Spleen (tissue), 11 donors: Measurements from ENCODE around the gene TYW3. TPM values are rescaled to one million over a fixed set of nuclear protein-coding genes. Genes with fewer than 3 reads are reported as not detected.
"Not testable (repeated sequence)": the region's sequence is repeated elsewhere in the genome, so short reads cannot be mapped to it uniquely, and the experiment has no call there.

ENCODE experiments used
- DNase-seq: peaks from one replicate; pipeline ENCODE4 v3.0.0-alpha.2; 2020
- H3K27ac ChIP-seq, 8 donors: fragments of 200-600 bp; sonication (generic) in 7 of 8; 1 replicate in 4 of 8; 2 replicates in 4 of 8; pipeline versions ENCODE4 v1.5.0 to v1.8.0; 2016 to 2021; ENCODE audit warnings: inconsistent platforms in 4 of 8, mild to moderate bottlenecking in 4 of 8, moderate library complexity in 1 of 8
- H3K27me3 ChIP-seq, 7 donors: fragments of 200-600 bp; sonication (generic) in 6 of 7; replicated peaks in 1 of 7; 1 replicate in 4 of 7; 2 replicates in 3 of 7; pipeline versions ENCODE4 v1.5.0 to v1.8.0; 2016 to 2021; ENCODE audit warnings: inconsistent platforms in 3 of 7, mild to moderate bottlenecking in 1 of 7
- H3K36me3 ChIP-seq, 6 donors: fragments of 200-600 bp; sonication (generic) in 5 of 6; 1 replicate in 4 of 6; 2 replicates in 2 of 6; pipeline versions ENCODE4 v1.5.0 to v1.8.0; 2016 to 2021; ENCODE audit warnings: inconsistent platforms in 2 of 6
- H3K4me1 ChIP-seq, 6 donors: fragments of 200-600 bp; sonication (generic) in 5 of 6; 1 replicate in 3 of 6; 2 replicates in 3 of 6; pipeline versions ENCODE4 v1.5.0 to v1.8.0; 2016 to 2021; ENCODE audit warnings: inconsistent platforms in 3 of 6
- H3K4me3 ChIP-seq, 8 donors: fragments of 200-600 bp; sonication (generic) in 7 of 8; 1 replicate in 4 of 8; 2 replicates in 4 of 8; pipeline versions ENCODE4 v1.5.0 to v1.8.0; 2016 to 2021; ENCODE audit warnings: inconsistent platforms in 4 of 8, mild to moderate bottlenecking in 4 of 8, moderate library complexity in 2 of 8
- H3K9me3 ChIP-seq, 8 donors: fragments of 200-600 bp; sonication (generic) in 7 of 8; 1 replicate in 4 of 8; 2 replicates in 4 of 8; pipeline versions ENCODE4 v1.5.0 to v1.8.0; 2016 to 2021; ENCODE audit warnings: inconsistent platforms in 4 of 8
- CTCF ChIP-seq, 11 experiments: fragments of 200-600 bp in 7 of 11; fragments of 450-650 bp in 4 of 11; sonication (generic) in 4 of 11; IDR thresholded peaks in 8 of 11; conservative IDR thresholded peaks in 3 of 11; 1 replicate in 7 of 11; 2 replicates in 4 of 11; pipeline versions ENCODE4 v1.4.0 to v1.8.0; 2016 to 2021; ENCODE audit warnings: antibody characterized with exemption in 11 of 11, inconsistent platforms in 4 of 11, mild to moderate bottlenecking in 1 of 11
- POLR2A ChIP-seq, 3 donors: fragments of 450-650 bp; IDR thresholded peaks; one replicate each; pipeline ENCODE4 v1.5.1; 2017; ENCODE audit warnings: antibody characterized with exemption in 3 of 3, mild to moderate bottlenecking in 1 of 3
- POLR2AphosphoS5 ChIP-seq, 3 donors: sonication (generic); formaldehyde crosslinking; IDR thresholded peaks; one replicate each; pipeline ENCODE4 v1.5.1; 2017; ENCODE audit warnings: antibody characterized with exemption in 3 of 3
- WGBS, 5 donors: extraction: QIAGEN DNeasy Blood & Tissue Kit in 3 of 5; methylation state at CpG; one replicate each; pipeline versions ENCODE4 v1.1.5 to v1.1.7; 2013 to 2018; 5-methylcytosine and 5-hydroxymethylcytosine counted together
- intact Hi-C: fragments of 100-400 bp; cut with DNase I; formaldehyde crosslinking; loops from one replicate; pipeline ENCODE4 v1.15.0; 2023; ENCODE audit warnings: low total_unique reads
- polyA plus RNA-seq, 3 donors: library from polyadenylated mRNA; stranded (reverse); fragments of 200-250 nt; gene quantifications; one replicate each; pipeline ENCODE4 v1.2.1, GENCODE V29; 2013
- total RNA-seq, 7 donors: library from RNA; depleted of rRNA in 3 of 7; stranded (reverse); fragments of >200 nt in 3 of 7; fragmentation: NEBNext Ultra II Directional in 4 of 7; extraction: Animal tissue kit (Norgen Biotek cat#: 25700) in 4 of 7; gene quantifications; one replicate each; pipeline versions ENCODE4 v1.1.0 to v1.2.1, GENCODE V29; 2016 to 2021
- donor health status: healthy with polysubstance abuse.
- donor health status: DM: no; HTN: no; CAD: no; lungs with moderate emphysema.
- donor health status: DM: no; HTN: no; CAD: no.
- donor health status: Bipolar disorder and iron deficiency.
- donor health status: healthy.
- donor health status: DM: no; HTN: no; CAD: no.
- donor health status: DM: yes; HTN: yes; CAD: no.

TYW3 gene
- total and polyA plus RNA-seq, 10 donors: 11.5 to 19.2 (median 16.6) TPM

GRCh38 chr1:74729741-74730478 is 3.0 kb upstream of the TYW3 start:
- no peak overlapping the region for H3K27ac ChIP-seq
- intact Hi-C loops: no loop called here
- TF ChIP-seq POLR2A (IDR thresholded peaks at IDR 0.05): no peak
- no peak for TF ChIP-seq POLR2AphosphoS5 (IDR thresholded peaks at IDR 0.05)
- TF ChIP-seq CTCF (IDR thresholded peaks at IDR 0.05 in 8 of 11, conservative IDR thresholded peaks at IDR 0.05 in 3 of 11): no peak
- DNase-seq: no peak
- H3K4me1 ChIP-seq: peaks cover 8 to 54% (median 31%) of the 10 kb centered on the region in 6 donors
- peaks cover 0 to 20% (median 16%) of the 10 kb centered on the region in 8 donors for H3K9me3 ChIP-seq
- H3K4me3 ChIP-seq: no peak overlapping the region
- 85 to 92% (median 89%) methylated on average over 6 of the region's 6 CpGs for WGBS, 5 donors
- H3K36me3 ChIP-seq: peaks cover 0 to 30% (median 0%) of the 10 kb centered on the region in 6 donors
- no peaks in the 10 kb centered on the region for H3K27me3 ChIP-seq

GRCh38 chr1:74731399-74732052 is 1.4 kb upstream of the TYW3 start:
- intact Hi-C loops: no loop called here
- Histone ChIP-seq H3K36me3 (peaks cover 0 to 14% (median under 1%) of the 10 kb centered on the region in 6 donors), H3K9me3 (peaks cover 0 to 6% (median 4%) of the 10 kb centered on the region in 8 donors), H3K27me3 (no peaks in the 10 kb centered on the region), H3K27ac (no peak overlapping the region), H3K4me1 (peaks cover 8 to 58% (median 41%) of the 10 kb centered on the region in 6 donors), H3K4me3 (peak overlapping the region in 5 of 8 donors; percentile 74 to 80 (median 78))
- no peak for TF ChIP-seq CTCF (IDR thresholded peaks at IDR 0.05 in 8 of 11, conservative IDR thresholded peaks at IDR 0.05 in 3 of 11)
- no peak for TF ChIP-seq POLR2A (IDR thresholded peaks at IDR 0.05)
- no peak for TF ChIP-seq POLR2AphosphoS5 (IDR thresholded peaks at IDR 0.05)
- 73 to 83% (median 80%) methylated on average over 11 of the region's 11 CpGs for WGBS, 5 donors
- no peak for DNase-seq

- H3K27ac ChIP-seq: peak overlapping the region; percentile 80 to 93 (median 91)
- intact Hi-C loops: not testable (repeated sequence)
Observed at GRCh38 chr1:74732071-74732946, 643 bp upstream of the TYW3 start.

GRCh38 chr1:74733604-74734484 is 892 bp downstream of the TYW3 start:
- DNase-seq: no peak
- Histone ChIP-seq H3K4me3 (peak overlapping the region; percentile 60 to 80 (median 75)), H3K27me3 (no peaks in the 10 kb centered on the region), H3K4me1 (peaks cover 8 to 56% (median 41%) of the 10 kb centered on the region in 6 donors), H3K9me3 (no peaks in the 10 kb centered on the region), H3K27ac (peak overlapping the region; percentile 80 to 93 (median 91)), H3K36me3 (peaks cover 0 to 29% (median 18%) of the 10 kb centered on the region in 6 donors)
- 24 to 29% (median 26%) methylated on average over 11 of the region's 11 CpGs for WGBS, 5 donors
- TF ChIP-seq POLR2AphosphoS5 (IDR thresholded peaks at IDR 0.05) (no peak), POLR2A (IDR thresholded peaks at IDR 0.05) (no peak), CTCF (IDR thresholded peaks at IDR 0.05 in 8 of 11, conservative IDR thresholded peaks at IDR 0.05 in 3 of 11) (peak; percentile 49 to 77 (median 66))
- intact Hi-C loops: no loop called here

More at GRCh38 chr1:74732071-74732946, 643 bp upstream of the TYW3 start:
- Histone ChIP-seq H3K4me1 (peaks cover 8 to 58% (median 41%) of the 10 kb centered on the region in 6 donors), H3K36me3 (peaks cover 0 to 17% (median 6%) of the 10 kb centered on the region in 6 donors), H3K4me3 (peak overlapping the region; percentile 60 to 80 (median 75))
- not testable (repeated sequence) for H3K9me3 ChIP-seq, H3K27me3 ChIP-seq
- WGBS, 5 donors: 7 to 12% (median 11%) methylated on average over 11 to 17 of the region's 17 CpGs
- DNase-seq: peak; percentile 72
